HL-60 (cell line): Measurements from ENCODE around the gene TCF15.

ENCODE experiments used
- CTCF ChIP-seq: IDR thresholded peaks from one replicate; pipeline ENCODE4 v1.5.1; 2011; ENCODE audit warnings: low read length, control low read depth, inconsistent platforms; ENCODE audit not compliant: insufficient read depth
- POLR2AphosphoS5 ChIP-seq: IDR thresholded peaks from 2 replicates; pipeline ENCODE4 v1.6.1; 2012; ENCODE audit warnings: low read depth
- SPI1 ChIP-seq: IDR thresholded peaks from 2 replicates; pipeline ENCODE4 v1.6.1; 2012; ENCODE audit warnings: low read depth, mild to moderate bottlenecking, borderline replicate concordance

GRCh38 chr20:655726-656624 is 45.9 kb upstream of the TCF15 start:
- TF ChIP-seq CTCF (no peak), POLR2AphosphoS5 (no peak), SPI1 (no peak)
